SH-SY5Y (cell line): Measurements from ENCODE around the gene IL17C.

Experiments used
- GATA2 ChIP-seq: IDR thresholded peaks from 2 replicates; pipeline ENCODE4 v1.6.1; 2011; ENCODE audit warnings: mild to moderate bottlenecking, low read depth, low read length
- GATA3 ChIP-seq: IDR thresholded peaks from 2 replicates; pipeline ENCODE4 v1.6.1; 2011; ENCODE audit warnings: low read depth, mild to moderate bottlenecking, low read length, moderate library complexity

Gene IL17C

GRCh38 chr16:88617268-88618031 lies 20.9 kb upstream of the IL17C start:
- TF ChIP-seq GATA2 (no peak), GATA3 (no peak)

GRCh38 chr16:88618182-88618955 lies 20.0 kb upstream of the IL17C start:
- no peak for TF ChIP-seq GATA3
- TF ChIP-seq GATA2, result no peak

GRCh38 chr16:88618956-88619667 lies 19.3 kb upstream of the IL17C start:
- no peak for TF ChIP-seq GATA2
- no peak for TF ChIP-seq GATA3

GRCh38 chr16:88619859-88620815 lies 18.2 kb upstream of the IL17C start:
- TF ChIP-seq GATA3 (no peak), GATA2 (no peak)

- no peak for TF ChIP-seq GATA2
- no peak for TF ChIP-seq GATA3
Observed at GRCh38 chr16:88622125-88622524, 16.2 kb upstream of the IL17C start.

- no peak for TF ChIP-seq GATA3
- no peak for TF ChIP-seq GATA2
Observed at GRCh38 chr16:88622866-88623265, 15.5 kb upstream of the IL17C start.

- TF ChIP-seq GATA3 (no peak), GATA2 (no peak)
Observed at GRCh38 chr16:88623858-88624257, 14.5 kb upstream of the IL17C start.

GRCh38 chr16:88624481-88624880 lies 13.9 kb upstream of the IL17C start:
- no peak for TF ChIP-seq GATA2
- no peak for TF ChIP-seq GATA3

- TF ChIP-seq GATA2, result no peak
Observed at GRCh38 chr16:88624977-88625576, 13.3 kb upstream of the IL17C start.

GRCh38 chr16:88626646-88627045 lies 11.7 kb upstream of the IL17C start:
- TF ChIP-seq GATA2, result no peak
- no peak for TF ChIP-seq GATA3

- TF ChIP-seq GATA2 (no peak), GATA3 (no peak)
Observed at GRCh38 chr16:88627531-88628411, 10.6 kb upstream of the IL17C start.

GRCh38 chr16:88628512-88628974 lies 9.8 kb upstream of the IL17C start:
- TF ChIP-seq GATA2, result no peak
- no peak for TF ChIP-seq GATA3

GRCh38 chr16:88629835-88630234 lies 8.5 kb upstream of the IL17C start:
- no peak for TF ChIP-seq GATA3
- TF ChIP-seq GATA2, result no peak

- no peak for TF ChIP-seq GATA2
- no peak for TF ChIP-seq GATA3
Observed at GRCh38 chr16:88630433-88630832, 7.9 kb upstream of the IL17C start.
